Fibroblast of skin of scalp (primary cell): ENCODE measurements around the gene LHX4.
"Not testable (repeated sequence)": the region's sequence is repeated elsewhere in the genome, so short reads cannot be mapped to it uniquely, and the experiment has no call there.

Source experiments
- DNase-seq: peaks from one replicate; pipeline ENCODE4 v3.0.0-alpha.2; 2013

LHX4 gene

GRCh38 chr1:180198196-180198595 lies 31.9 kb upstream of the LHX4 start:
- DNase-seq = no peak

DNA sequence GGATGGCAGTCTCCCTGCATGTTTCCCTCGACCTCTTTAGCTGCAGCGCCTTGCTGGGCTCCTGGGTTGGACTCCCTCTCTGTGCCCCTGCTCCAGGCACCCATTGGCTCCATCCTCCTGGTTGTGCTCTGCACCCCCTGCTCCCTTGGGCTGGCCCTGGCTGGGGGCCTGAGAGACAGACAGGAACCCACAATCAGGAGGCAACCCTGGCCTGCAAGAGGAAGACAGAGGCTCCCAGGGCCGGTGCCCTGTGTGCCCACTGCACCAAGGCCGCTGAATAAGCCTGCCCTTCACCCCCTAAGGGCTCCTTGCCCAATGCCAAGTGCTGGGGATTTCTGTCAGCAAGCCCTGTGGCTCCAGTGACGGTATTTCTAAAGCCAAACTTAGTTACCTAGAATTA lies 31.5 kb upstream of the LHX4 start:
- DNase-seq = no peak

DNA sequence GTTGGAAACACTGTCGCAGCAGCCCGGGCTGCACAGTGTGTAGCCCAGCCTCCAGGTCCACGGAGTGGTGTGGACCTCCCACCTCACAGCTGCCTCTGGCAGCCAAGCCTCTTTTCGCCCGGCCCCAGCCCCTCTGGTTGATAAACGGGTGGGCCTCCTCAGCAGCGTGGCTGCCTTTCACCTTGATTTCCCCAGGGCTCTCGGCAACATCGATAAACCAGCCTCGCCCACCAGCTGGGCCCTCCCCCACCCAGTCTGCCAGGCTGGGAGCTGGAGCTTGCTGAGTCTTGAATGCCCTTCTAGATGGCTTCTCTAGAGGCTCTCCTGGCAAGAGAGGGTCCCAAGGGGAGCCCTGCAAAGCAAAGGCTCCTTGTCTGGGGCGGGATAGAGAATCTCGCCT lies 31.0 kb upstream of the LHX4 start:
- no peak for DNase-seq

- DNase-seq = no peak
Measured at GRCh38 chr1:180201451-180202200, 28.4 kb upstream of the LHX4 start.

DNA sequence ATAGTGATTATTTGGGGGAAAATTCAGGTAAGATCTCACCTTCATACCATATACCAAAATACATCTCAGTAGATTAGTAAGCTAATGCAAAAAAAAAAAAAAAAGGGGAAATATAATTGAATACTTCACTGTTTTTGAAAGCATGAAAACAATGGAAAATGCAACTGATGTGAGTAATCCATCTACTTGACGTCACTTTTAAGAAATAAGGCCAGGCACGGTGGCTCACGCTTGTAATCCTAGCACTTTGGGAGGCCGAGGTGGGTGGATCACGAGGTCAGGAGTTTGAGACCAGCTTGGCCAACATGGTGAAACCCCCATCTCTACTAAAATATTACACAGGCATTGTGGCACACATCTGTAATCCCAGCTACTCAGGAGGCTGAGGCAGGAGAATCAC lies 27.5 kb upstream of the LHX4 start:
- DNase-seq = not testable (repeated sequence)

DNA sequence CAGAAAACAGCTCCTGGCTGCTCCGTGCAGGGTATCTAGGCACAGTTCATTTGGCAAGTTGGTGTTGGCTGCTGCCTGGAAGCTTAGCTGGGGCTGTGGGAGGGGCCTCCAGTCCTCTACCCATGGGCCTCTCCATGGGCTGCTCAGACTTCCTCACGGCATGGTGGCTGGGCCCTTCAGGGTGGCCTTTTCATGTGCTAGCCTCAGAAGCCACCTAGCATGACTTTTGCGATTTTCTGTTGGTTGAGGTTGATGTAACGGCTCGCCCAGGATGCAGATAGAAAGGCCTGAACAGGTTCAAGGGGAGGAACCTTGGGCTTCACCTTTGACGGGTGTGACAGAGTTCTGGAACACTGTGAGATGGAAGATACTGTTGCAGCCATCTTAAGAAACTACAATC lies 25.8 kb upstream of the LHX4 start:
- no peak for DNase-seq

DNA sequence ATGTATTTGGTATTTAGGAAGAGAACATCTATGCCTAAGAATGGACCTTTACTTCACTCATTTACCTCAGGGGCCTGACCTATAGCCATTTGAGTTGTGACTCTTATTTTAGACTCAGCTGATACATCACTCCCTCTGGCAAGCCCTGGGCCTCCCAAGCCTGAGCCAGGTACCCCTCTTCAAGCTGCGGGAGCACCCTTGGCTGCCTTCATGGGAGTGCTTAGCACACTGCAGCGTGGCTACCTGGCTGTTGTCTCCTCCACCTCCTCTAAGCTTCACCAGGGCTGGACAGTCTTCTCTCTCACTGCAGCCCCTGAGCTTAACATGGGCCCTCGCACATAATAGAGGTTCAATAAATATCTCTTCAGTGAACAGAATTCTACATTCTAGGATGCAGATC lies 23.5 kb upstream of the LHX4 start:
- no peak for DNase-seq

DNA sequence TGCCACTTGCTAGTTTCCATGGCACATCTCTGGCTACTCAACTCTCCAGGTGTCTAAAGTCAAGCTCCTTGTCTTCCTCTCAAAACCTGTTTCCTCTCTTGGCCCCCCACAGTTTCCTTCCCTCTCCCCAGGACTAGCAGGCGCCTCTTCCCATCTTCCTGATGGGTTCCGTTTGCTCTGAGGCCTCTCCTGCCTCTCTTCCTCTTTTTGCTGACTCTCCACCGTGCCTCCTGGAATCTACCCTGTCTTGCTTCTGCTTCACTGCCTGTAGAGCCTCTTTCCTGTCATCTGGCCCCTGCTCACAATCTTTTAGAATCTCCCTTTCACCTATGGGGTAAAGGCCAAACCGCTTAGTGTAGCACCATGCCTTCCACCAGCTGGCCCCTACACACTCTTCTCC lies 21.8 kb upstream of the LHX4 start:
- no peak for DNase-seq

DNA sequence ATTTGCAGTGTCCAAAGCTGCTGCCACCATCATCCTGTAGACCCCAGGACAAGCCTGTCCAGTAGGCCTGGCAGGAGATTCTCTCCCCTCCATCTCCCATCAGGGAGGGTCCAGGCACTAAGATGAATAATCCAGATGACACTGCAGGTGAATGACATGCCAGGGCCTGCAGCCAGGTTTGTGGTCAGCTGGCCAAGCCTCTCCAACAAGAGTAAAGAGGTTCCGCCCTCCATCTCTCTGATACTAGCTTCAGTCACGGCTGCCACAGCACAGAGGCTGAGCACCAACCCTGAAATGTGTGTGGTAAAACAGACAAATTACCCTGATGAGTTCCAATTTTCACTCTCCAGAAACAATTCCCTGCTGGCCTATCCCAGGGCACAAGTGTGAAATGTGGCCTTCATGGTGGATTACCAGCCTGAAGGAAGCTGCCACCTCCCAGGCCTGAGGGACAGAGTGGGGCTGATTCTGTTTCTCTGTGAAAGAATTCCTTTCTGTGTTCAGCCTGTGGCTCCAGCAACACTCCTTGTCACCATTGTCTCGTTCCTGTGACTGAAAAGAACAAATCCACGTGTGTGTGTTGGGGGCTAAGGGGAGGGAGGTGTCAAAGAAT lies 19.9 kb upstream of the LHX4 start:
- DNase-seq = no peak

GRCh38 chr1:180211156-180211859 lies 18.8 kb upstream of the LHX4 start:
- no peak for DNase-seq

- DNase-seq = no peak
Measured at GRCh38 chr1:180211860-180212229, 18.2 kb upstream of the LHX4 start.

- no peak for DNase-seq
Measured at GRCh38 chr1:180213401-180214170, 16.5 kb upstream of the LHX4 start.

DNA sequence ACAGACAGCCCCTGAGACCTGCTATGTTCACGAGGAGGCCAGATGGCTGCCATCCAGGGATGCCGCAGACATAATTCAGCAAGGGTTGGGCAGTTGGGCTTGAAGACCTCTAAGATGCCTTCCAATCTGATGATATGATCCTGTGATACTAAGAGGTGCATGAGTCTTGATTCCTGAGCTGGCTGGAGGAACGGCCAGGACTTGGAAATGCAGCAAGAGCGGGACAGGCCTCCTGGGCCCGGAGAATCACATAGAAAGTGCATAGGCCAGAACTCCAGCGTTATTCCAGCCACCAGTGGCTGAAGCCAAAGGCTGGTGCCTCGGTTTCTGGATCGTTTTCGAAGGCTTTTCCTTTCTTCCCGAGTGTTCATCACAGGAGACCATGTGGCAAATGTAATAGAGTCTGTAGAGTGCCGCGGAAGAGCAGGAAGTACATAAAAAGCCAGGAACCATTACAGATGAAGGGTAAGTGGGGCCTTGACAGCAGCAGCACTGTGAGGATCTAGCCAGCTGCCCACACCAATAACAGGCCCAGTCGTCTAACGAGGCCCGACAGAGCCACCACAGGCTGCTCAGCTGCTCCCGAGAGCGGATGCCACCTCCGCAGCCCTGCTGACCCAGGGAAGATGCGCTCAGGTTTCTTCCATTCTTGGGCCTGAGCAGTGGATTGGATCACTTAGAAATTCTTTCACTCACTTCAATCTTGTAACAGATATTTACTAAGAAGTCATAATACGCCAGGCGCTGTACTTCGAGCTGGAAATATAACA lies 14.0 kb upstream of the LHX4 start:
- no peak for DNase-seq

- no peak for DNase-seq
Measured at GRCh38 chr1:180217006-180217405, 13.1 kb upstream of the LHX4 start.

DNA sequence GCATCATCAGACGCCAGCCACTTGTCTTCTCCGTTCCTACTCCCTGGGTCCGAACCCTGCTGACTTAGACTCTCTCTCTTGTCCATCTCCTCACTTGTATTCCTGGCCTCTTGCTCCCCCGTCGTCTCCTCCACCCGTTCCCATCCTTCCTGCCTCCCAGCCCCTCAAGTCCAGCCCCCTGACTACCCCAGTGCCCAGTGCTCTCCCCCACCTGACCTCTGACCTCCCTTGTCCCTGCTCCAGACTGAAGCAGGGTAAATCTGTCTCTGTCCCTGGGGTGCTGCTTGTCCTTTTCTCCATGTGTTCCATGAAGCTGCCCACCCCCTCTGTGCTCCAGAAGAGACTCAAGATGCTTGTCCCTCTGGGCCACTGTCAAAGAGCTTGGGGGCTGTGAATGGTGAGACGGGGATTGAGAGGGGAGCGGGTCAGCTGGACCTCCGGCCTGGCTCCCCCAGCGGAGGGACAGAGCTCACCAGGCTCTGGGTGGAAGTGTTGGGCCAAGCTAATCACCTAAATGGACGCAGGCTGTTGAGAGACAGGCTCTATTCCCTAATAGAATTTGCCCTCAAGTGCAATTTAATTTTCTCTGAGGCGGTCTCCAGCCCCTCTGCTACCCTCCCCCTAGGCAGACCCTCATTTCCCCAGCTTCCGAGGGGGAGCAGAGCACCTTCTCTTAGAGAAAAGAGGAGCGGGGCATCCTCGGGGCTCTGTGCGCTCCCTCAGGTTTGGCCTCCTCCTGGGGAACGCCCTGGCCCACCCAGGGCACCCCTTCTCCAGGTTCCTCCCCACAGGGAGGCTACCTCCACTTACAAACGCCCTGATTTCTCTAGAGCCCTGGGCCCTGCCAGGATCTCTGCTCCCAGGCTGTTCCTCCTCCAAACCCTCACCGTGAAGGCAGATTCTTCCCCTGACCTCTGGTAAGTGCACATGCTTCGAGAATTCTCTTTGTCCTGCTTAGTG lies 11.0 kb upstream of the LHX4 start:
- DNase-seq = no peak

GRCh38 chr1:180219776-180220175 lies 10.3 kb upstream of the LHX4 start:
- DNase-seq = no peak

DNA sequence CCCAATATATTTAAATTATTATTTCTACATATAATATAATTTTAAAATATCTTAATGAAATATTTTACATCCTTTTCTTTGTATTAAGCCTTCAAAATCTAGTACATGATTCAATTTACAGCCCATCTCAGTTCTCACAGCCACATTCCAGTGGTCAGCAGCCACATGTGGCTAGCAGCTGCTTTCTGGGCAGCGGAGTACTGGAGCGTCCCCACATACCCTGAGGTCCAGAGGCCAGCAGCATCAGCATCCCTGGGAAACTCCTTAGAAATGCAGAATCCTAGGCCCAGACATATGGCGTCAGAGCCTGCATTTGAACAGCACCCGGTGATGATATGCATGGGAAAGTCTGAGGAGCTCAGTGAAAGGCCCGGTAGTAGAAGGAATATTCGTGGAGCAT lies 8.6 kb upstream of the LHX4 start:
- DNase-seq = peak; percentile 20

DNA sequence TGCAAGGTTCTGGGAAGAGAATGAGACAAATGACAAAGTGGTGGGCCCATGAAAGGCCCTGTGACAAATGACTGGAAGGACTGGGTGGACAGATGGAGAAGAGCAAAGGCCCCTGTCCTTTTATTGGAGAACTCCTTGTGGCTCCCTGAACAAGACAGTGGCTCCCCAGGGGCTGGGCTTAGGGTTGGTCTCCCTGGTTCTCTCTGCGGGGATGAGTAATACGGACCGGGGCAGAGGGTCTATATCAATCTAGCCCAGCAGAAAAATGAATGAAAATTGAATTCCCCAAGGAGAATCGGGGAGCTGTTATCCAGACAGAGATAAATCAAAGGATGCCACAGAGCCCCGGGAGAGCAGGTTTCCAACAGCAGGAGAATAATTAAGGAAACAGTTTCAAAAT lies 5.2 kb upstream of the LHX4 start:
- no peak for DNase-seq

- DNase-seq = no peak
Measured at GRCh38 chr1:180225403-180225802, 4.7 kb upstream of the LHX4 start.

GRCh38 chr1:180227861-180228647 lies 2.0 kb upstream of the LHX4 start:
- no peak for DNase-seq
